ENCODE data around the gene OR12D1. TPM values are rescaled to one million over a fixed set of nuclear protein-coding genes. Genes with fewer than 3 reads are reported as not detected.

OR12D1 gene
- total RNA-seq, 1 experiment from 2014 or later: not detected

GRCh38 chr6:29368765-29369164 lies 46.0 kb upstream of the OR12D1 start, which contains the start of gene OR5V1 (continued):
- TF ChIP-seq CTCF (IDR thresholded peaks at IDR 0.05 in 2 of 3, conservative IDR thresholded peaks at IDR 0.05 in 1 of 3; ENCODE audit: borderline replicate concordance in 1 of 3, insufficient read depth in 1 of 3, low read depth in 2 of 3, low read length in 2 of 3) (no peak), TCF7L2 (IDR thresholded peaks at IDR 0.05; ENCODE audit: borderline replicate concordance, extremely low read depth, insufficient read depth, insufficient read length) (no peak), FOSL1 (IDR thresholded peaks at IDR 0.05; ENCODE audit: low read depth) (no peak), ZFX (IDR thresholded peaks at IDR 0.05) (no peak)

GRCh38 chr6:29375191-29375590 lies 39.5 kb upstream of the OR12D1 start, which contains the start of gene OR12D3:
TSS of gene OR12D3 (minus strand) at chr6:29375291. CDS start at chr6:29375287, 4 bp downstream.
- Histone ChIP-seq H3K36me3 (ENCODE audit: control insufficient read depth in 1 of 2, insufficient read depth in 2 of 2, low read length in 2 of 2) (no peaks in the 10 kb centered on the region), H4K20me1 (ENCODE audit: insufficient read depth) (no peaks in the 10 kb centered on the region), H2AFZ (ENCODE audit: low read depth, low read length, poor library complexity, severe bottlenecking) (peak within 1 kb of the TSS; percentile 87), H3K9me2 (ENCODE audit: insufficient read depth) (no peaks in the 10 kb centered on the region), H3K4me2 (ENCODE audit: low read length) (no peak within 1 kb of the TSS), H3K79me2 (ENCODE audit: insufficient read depth, low read length) (no peaks in the 10 kb centered on the region), H3K27me3 (ENCODE audit: insufficient read depth, low read length) (no peaks in the 10 kb centered on the region), H3K4me3 (replicated peaks in 1 of 2; ENCODE audit: low read depth in 1 of 2, low read length in 2 of 2) (no peak within 1 kb of the TSS), H3K9me3 (ENCODE audit: control insufficient read depth in 1 of 2, insufficient read depth in 1 of 2, low read depth in 1 of 2, low read length in 2 of 2) (no peaks in the 10 kb centered on the region), H3K27ac (ENCODE audit: low read depth, low read length) (no peak within 1 kb of the TSS), H3K4me1 (ENCODE audit: control insufficient read depth in 1 of 2, insufficient read depth in 2 of 2, low read length in 2 of 2) (no peaks in the 10 kb centered on the region), H3K9ac (ENCODE audit: low read length) (no peak within 1 kb of the TSS)
- RAD21 ChIA-PET (ENCODE audit: low non-redundant PET in 1 of 2, low total read pairs in 2 of 2, uncharacterized antibody in 2 of 2, unreplicated experiment in 2 of 2): no interaction called here
- ATAC-seq: no peak
- intact Hi-C loops (cut with micrococcal nuclease): loop anchor here (5.0 kb wide), 2 partner anchors 277 to 322 kb away; no protein-coding TSS in a partner anchor
- POLR2A ChIA-PET: no interaction called here
- no TSS peak for BruUV-seq (replicated peaks)
- DNase-seq (ENCODE audit: low read depth, low spot score): no peak
- CTCF ChIA-PET: interaction anchor here (2.9 to 3.0 kb wide), 3 partner anchors 214 to 321 kb away, joined by 17 to 40 read pairs (median 20); no protein-coding TSS in a partner anchor
- TF ChIP-seq CTCF (IDR thresholded peaks at IDR 0.05 in 2 of 3, conservative IDR thresholded peaks at IDR 0.05 in 1 of 3; ENCODE audit: borderline replicate concordance in 1 of 3, insufficient read depth in 1 of 3, low read depth in 2 of 3, low read length in 2 of 3) (no peak), POLR2AphosphoS5 (IDR thresholded peaks at IDR 0.05; ENCODE audit: low read depth, low read length) (no peak), ATF3 (IDR thresholded peaks at IDR 0.05) (no peak), EZH2 (IDR thresholded peaks at IDR 0.05) (no peak), CEBPB (IDR thresholded peaks at IDR 0.05; ENCODE audit: low read depth) (no peak), POLR2A (IDR thresholded peaks at IDR 0.05; ENCODE audit: borderline replicate concordance, extremely low read depth, insufficient read depth, insufficient read length) (no peak)

Measured in HCT116 (cell line).